MM.1S (cell line): Measurements from ENCODE around the gene SYCE1.

Experiments used
- EZH2 ChIP-seq: fragments of 300-600 bp; sonication (generic); optimal IDR thresholded peaks from 2 replicates; pipeline ENCODE3; 2017; ENCODE audit warnings: low read depth, mild to moderate bottlenecking, antibody characterized with exemption, low read length, mixed read lengths
- EZH2phosphoT487 ChIP-seq: fragments of 300-600 bp; sonication (generic); IDR thresholded peaks from 2 replicates; pipeline ENCODE4 v1.6.1; 2018; ENCODE audit warnings: antibody characterized with exemption, low read length
- TF ChIP-seq, protein P1 (sequence below): fragments of 300-600 bp; sonication (generic); IDR thresholded peaks from 2 replicates; pipeline ENCODE4 v1.5.1; 2016; ENCODE audit warnings: antibody characterized with exemption, low read length, mixed read lengths

DNA sequence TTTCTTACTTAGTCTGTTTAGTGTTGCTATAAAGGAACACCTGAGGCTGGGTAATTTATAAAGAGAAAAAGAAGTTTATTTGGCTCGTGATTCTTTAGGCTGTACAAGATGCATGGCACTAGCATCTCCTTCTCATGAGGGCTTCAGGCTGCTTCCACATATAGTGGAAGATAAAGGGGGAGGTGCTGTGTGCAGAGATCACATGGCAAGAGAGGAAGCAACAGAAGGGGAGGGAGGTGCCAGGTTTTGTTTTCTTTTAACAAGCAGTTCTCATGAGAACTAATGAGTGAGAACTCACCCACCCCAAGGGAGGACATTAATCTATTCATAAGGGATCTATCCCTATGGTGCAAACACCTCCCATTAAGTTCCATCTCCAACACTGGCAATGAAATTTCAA lies 20.9 kb downstream of the SYCE1 start:
- TF ChIP-seq, protein P1, sequence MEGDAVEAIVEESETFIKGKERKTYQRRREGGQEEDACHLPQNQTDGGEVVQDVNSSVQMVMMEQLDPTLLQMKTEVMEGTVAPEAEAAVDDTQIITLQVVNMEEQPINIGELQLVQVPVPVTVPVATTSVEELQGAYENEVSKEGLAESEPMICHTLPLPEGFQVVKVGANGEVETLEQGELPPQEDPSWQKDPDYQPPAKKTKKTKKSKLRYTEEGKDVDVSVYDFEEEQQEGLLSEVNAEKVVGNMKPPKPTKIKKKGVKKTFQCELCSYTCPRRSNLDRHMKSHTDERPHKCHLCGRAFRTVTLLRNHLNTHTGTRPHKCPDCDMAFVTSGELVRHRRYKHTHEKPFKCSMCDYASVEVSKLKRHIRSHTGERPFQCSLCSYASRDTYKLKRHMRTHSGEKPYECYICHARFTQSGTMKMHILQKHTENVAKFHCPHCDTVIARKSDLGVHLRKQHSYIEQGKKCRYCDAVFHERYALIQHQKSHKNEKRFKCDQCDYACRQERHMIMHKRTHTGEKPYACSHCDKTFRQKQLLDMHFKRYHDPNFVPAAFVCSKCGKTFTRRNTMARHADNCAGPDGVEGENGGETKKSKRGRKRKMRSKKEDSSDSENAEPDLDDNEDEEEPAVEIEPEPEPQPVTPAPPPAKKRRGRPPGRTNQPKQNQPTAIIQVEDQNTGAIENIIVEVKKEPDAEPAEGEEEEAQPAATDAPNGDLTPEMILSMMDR, result no peak
- TF ChIP-seq EZH2phosphoT487 (no peak), EZH2 (no peak)
